Measurements from ENCODE around the gene DRD4. TPM values are rescaled to one million over a fixed set of nuclear protein-coding genes. Genes with fewer than 3 reads are reported as not detected.

The DRD4 gene
- total RNA-seq, 1 donor from 2014 or later, result not detected

DNA sequence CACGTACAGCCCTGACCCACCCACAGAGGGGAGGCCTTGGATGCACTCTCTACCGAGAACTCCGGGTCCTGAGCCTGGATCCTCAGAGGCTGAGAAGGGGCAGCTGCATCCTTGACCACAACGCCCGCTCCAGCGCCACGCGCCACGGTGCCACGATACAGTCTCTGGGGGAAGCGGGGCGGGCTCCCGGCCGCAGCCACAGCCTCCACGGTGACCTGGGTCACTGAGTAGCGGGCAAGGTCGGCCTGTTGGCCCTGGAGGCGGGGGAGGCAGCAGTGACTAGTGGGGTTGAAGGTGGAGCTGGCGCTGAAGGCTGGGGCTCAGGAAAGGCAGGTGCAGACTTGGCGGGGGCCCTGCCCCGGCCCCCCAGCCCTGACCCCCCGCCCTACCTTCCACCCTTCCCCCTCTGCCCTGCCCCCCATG is 17.4 kb upstream of the DRD4 start:
- ATAC-seq (no peak), DNase-seq (no peak)
- intact Hi-C loops (cut with micrococcal nuclease), result no loop called here

DNA sequence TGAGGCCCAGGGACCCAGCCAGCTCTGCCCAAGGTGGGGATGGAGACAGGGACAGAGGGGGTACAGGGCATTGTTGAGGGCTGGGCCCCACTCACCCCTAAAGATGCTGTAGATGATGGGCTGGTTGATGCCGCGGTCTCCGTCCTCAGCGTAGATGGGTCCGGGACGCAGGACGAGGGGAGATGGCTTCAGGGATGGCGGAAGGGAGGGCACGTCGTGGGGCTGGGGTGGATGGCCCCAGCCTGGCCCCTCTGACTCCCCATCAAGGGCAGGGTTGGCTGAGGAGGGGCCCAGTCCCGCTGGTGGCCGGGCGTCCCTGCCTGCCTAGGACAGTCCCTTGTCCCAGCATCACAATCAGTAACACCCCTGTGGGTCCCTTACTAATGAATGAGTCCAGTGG is 16.9 kb upstream of the DRD4 start:
- intact Hi-C loops (cut with micrococcal nuclease), result no loop called here
- DNase-seq (no peak), ATAC-seq (no peak)

DNA sequence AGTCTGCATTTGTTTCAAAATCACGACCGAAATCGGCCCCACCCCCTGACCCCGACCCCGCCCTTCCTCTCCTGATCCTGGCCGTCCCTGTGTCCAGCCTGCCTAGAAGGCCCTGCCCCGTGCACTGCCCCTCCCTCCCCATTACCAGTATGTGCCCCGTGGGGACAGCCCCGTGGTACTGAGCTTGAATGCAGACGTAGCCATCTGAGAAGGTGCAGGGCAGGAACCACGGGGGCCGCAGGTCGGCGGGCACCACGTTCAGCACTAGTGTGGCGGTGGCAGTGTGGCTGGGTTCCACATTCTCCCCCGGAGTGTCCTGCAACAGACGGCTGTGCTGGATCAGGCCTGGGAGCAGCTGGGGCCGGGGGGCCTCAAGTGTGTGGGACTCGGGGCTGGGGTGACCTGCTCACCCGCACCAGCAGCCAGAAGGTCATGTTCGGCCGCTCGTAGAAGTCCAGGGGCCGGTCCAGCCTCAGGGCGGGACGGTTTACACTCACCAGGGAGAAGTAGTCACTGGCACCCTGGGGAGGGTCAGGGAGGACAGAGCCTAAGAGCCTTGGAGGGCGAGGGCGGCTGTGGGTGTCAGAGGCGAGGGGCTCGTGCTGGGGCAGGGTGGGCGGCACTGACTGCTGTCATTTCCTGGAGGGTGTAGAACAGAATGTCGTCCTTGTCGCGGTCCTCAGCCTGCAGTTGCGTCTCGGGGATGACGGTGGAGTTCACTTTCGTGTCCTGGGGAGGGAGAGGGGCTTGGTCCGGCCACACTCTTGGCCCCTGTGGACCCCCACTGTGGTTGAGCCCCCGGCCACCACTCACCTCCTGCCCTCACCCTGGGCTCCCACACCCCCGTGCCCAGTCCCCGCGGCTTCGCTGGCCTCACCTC is 15.9 kb upstream of the DRD4 start:
- DNase-seq, result no peak
- ATAC-seq, result no peak
- intact Hi-C loops (cut with micrococcal nuclease), result no loop called here

GRCh38 chr11:621838-622237 is 15.2 kb upstream of the DRD4 start:
- intact Hi-C loops (cut with micrococcal nuclease), result no loop called here
- DNase-seq, result no peak
- no peak for ATAC-seq

GRCh38 chr11:623349-623869 is 13.7 kb upstream of the DRD4 start:
- ATAC-seq, result no peak
- intact Hi-C loops (cut with micrococcal nuclease), result no loop called here

GRCh38 chr11:623999-624704 is 12.9 kb upstream of the DRD4 start:
- intact Hi-C loops (cut with micrococcal nuclease), result no loop called here
- ATAC-seq (no peak), DNase-seq (no peak)

More at GRCh38 chr11:623349-623869, 13.7 kb upstream of the DRD4 start:
- DNase-seq, result no peak

DNA sequence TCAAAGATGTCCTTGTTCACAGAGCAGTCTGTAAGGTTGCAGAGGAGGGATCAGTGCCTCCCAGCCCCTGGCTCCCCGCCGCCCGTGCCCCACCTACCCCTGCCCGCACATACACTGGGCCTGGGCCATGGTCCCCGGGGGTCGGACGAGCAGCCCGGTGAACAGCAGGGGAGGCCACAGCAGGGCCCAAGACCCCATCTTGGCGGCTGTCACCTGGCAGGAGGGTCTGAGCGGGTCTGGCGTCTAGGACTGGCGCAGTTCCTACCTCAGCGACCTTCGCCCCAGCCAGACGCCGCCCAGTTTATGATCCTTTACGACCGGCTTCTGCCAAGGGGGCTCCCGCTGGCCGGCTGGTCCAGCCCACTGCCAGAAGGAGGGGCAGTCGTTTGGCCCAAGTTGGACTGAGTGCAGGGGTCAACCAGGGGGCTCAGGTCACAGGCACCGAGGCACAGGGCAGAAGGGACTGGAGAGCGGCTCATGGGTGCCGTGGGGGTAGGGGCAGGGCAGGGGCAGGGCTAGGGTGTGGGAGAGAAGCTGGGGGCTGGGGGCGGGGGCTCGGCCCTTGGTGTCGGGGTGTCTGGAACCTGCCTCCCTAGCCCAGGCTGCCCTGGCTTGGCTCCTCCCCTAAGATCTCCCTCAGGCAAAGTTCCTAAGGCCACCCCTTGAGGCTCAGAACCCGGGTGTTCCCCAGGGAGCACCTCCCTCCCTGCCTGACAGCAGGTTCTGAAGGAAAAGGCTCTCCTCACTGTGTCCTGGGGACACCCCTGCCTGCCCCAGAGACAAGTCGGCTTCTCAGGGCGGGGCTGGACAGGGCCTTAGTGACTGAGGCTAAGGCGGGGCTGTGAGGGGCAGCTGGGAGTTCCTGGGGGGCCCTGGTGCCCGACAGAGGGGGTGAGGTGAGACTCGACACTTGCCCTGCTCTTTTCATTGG is 12.1 kb upstream of the DRD4 start, which contains the start of gene CDHR5:
Gene CDHR5, minus strand, starts transcription at position 251 of the 931 bp plus-strand sequence. Its CDS starts 53 bp downstream, at position 198.
- intact Hi-C loops (cut with micrococcal nuclease), result no loop called here
- DNase-seq (peak; percentile 26), ATAC-seq (no peak)

DNA sequence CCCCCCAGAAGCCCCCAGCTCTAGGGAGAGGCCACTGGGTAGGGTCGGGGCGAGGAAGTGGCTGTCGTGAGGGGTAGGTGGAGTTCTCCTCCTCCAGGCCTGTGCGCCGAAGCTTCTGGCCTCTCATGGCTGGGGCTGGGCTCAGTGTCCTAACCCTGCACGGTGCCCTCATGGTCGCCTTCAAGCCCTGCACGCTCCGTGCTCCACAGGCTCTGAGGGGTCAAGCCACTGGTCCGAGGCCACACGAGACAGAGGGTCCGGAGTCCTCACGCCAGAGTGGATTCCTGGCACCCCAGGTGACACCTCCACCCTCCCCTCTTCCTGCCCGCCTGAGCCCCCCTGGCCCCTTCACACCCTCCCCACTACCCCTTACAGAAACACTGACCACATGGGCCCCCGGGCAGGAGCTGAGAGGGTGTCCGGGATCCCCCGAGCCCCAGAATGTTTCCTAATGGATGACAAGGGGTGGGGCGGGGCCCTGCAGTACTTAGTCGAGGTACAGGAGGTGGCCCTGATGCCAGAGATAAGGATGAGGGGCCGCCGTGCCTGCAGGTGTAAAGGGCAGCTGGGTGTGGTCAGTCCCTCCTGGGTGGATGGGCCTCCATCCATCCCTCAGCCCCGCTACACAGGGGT is 11.3 kb upstream of the DRD4 start:
- intact Hi-C loops (cut with micrococcal nuclease), result no loop called here
- no peak for ATAC-seq
- no peak for DNase-seq

GRCh38 chr11:626475-627307 is 10.4 kb upstream of the DRD4 start, which contains the start of gene SCT:
SCT (minus strand) TSS chr11:627181; CDS start chr11:627143, 38 bp downstream.
- DNase-seq (no peak), ATAC-seq (no peak)
- intact Hi-C loops (cut with micrococcal nuclease), result no loop called here

DNA sequence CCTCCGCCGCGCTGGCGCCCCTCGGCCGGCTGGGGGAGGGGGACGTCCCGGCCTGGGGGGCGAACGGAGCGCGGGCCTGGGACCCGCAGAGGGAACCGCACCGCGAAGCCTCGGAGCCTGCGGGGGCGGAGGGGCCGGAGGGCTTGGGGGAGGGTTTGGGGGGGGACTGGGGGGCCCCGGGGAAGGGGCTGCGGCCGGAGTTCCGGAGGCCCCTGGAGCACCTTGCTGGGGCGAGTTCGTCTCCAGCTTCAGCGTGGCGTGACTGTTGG is 9.8 kb upstream of the DRD4 start:
- ATAC-seq, result no peak
- no peak for DNase-seq
- intact Hi-C loops (cut with micrococcal nuclease), result no loop called here

DNA sequence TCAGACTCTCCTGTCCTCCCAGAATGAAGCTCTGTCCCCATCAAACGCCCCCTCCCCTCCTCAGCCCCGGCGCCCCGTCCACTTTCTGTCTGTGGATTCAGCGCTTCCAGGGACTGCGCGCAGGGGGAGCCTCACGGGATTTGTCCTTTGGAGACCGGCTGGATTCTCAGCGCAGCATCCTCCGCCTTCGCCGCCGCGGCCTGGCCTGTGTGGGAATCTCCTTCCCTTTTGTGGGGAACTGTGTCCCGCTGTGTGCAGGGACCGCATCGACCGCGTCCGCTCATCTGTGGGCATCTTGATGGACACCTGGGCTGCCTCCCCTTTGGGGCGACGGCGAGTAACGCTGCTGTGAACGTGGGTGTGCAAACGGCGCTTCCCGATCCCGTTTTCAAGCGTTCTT is 9.0 kb upstream of the DRD4 start:
- ATAC-seq, result no peak
- peak; percentile 27 for DNase-seq
- intact Hi-C loops (cut with micrococcal nuclease), result no loop called here

DNA sequence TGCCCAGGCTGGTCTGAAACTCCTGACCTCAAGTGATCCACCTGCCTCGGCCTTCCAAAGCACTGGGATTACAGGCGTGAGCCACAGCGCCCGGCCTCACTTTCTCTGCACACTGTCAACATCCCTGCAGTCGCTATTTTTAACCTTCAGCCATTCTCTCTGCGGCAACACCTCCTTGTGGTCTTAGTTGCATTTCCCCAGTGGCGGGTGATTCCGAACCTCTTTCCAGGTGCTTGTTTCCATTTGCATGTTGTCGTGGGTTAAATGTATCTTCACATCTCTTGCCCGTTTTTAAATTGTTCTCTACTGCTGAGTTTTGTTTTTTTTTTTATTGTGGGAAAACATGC is 7.9 kb upstream of the DRD4 start:
- intact Hi-C loops (cut with micrococcal nuclease), result no loop called here
- ATAC-seq, result peak; percentile 84
- peak; percentile 45 for DNase-seq

DNA sequence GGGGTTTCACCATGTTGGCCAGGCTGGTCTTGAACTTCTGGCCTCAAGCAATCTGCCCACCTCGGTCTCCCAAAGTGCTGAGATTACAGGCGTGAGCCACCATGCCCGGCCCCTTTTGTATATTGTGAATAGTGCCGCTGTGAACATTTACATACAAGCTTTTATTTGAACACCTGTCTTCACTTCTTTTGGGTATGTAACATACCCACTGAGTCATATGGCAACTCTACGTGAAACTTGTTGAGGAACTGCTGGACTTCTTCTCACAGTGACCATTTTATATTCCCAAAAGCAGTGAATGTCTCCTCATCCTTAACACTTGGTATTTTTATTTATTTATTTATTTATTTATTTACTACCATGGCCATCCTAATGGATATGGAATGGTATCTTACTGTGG is 6.2 kb upstream of the DRD4 start:
- ATAC-seq (no peak), DNase-seq (no peak)
- intact Hi-C loops (cut with micrococcal nuclease), result no loop called here

GRCh38 chr11:635945-636510 is 1.0 kb upstream of the DRD4 start:
- intact Hi-C loops (cut with micrococcal nuclease), result no loop called here
- ATAC-seq (no peak), DNase-seq (no peak)

GRCh38 chr11:637333-637592 is 194 bp downstream of the DRD4 start:
- intact Hi-C loops (cut with micrococcal nuclease), result no loop called here
- DNase-seq (no peak), ATAC-seq (no peak)

- intact Hi-C loops (cut with micrococcal nuclease), result no loop called here
- no peak for ATAC-seq
- DNase-seq, result no peak
These were observed 788 bp downstream of the DRD4 start for GRCh38 chr11:637593-638521.

All from left ventricle myocardium superior (tissue), 1 donor.